OCI-LY3 (cell line): ENCODE measurements around the gene NIF3L1.
"Not testable (repeated sequence)": the region's sequence is repeated elsewhere in the genome, so short reads cannot be mapped to it uniquely, and the experiment has no call there.

ENCODE experiments used
- H2AFZ ChIP-seq: fragments of 200-600, 300-600 bp; shearing (Covaris generic); 2 replicates; pipeline ENCODE4 v1.6.0; 2014; ENCODE audit warnings: antibody characterized with exemption, low read depth, low read length
- H3K27ac ChIP-seq: fragments of 200-600, 300-600 bp; sonication (generic); 2 replicates; pipeline ENCODE4 v1.5.1; 2014; ENCODE audit warnings: mild to moderate bottlenecking, low read length, moderate library complexity, mixed read lengths
- H3K27me3 ChIP-seq: fragments of 200-600, 300-600 bp; sonication (generic); 2 replicates; pipeline ENCODE4 v1.6.1; 2014; ENCODE audit warnings: low read depth, low read length, mixed read lengths
- H3K36me3 ChIP-seq: fragments of 200-600, 300-600 bp; sonication (generic); replicated peaks from 2 replicates; pipeline ENCODE3; 2014; ENCODE audit warnings: low read depth, low read length, mixed read lengths
- H3K4me1 ChIP-seq: fragments of 300-600, 200-600 bp; sonication (generic); 2 replicates; pipeline ENCODE4 v1.6.1; 2014; ENCODE audit warnings: low read length, mixed read lengths
- H3K4me2 ChIP-seq: fragments of 200-600, 300-600 bp; sonication (generic); 2 replicates; pipeline ENCODE4 v1.6.1; 2014; ENCODE audit warnings: low read length, mixed read lengths
- H3K4me3 ChIP-seq: fragments of 300-600, 200-600 bp; sonication (generic); 2 replicates; pipeline ENCODE4 v1.5.1; 2014; ENCODE audit warnings: antibody characterized with exemption, mild to moderate bottlenecking, low read length, moderate library complexity
- H3K79me2 ChIP-seq: fragments of 300-600, 200-600 bp; shearing (Covaris generic); 2 replicates; pipeline ENCODE4 v1.6.1; 2014; ENCODE audit warnings: mild to moderate bottlenecking, low read length, mixed read lengths
- H3K9ac ChIP-seq: fragments of 300-600, 200-600 bp; shearing (Covaris generic); 2 replicates; pipeline ENCODE4 v1.6.0; 2014; ENCODE audit warnings: mild to moderate bottlenecking, low read length, moderate library complexity
- H3K9me3 ChIP-seq: fragments of 200-600, 300-600 bp; shearing (Covaris generic); 2 replicates; pipeline ENCODE4 v1.6.1; 2014; ENCODE audit warnings: low read length, mixed read lengths; ENCODE audit not compliant: insufficient read depth
- H4K20me1 ChIP-seq: fragments of 200-600, 300-600 bp; sonication (generic); 2 replicates; pipeline ENCODE4 v1.6.1; 2016; ENCODE audit warnings: low read length, mixed read lengths; ENCODE audit not compliant: insufficient read depth
- CTCF ChIP-seq: fragments of 200-600, 300-600 bp; sonication (generic); IDR thresholded peaks from 2 replicates; pipeline ENCODE4 v1.5.1; 2014; ENCODE audit warnings: antibody characterized with exemption, low read length, low read depth
- EZH2phosphoT487 ChIP-seq: fragments of 200-600 bp; shearing (Covaris generic); IDR thresholded peaks from 2 replicates; pipeline ENCODE4 v1.6.1; 2018; ENCODE audit warnings: antibody characterized with exemption, mixed run types, low read depth

The NIF3L1 gene

DNA sequence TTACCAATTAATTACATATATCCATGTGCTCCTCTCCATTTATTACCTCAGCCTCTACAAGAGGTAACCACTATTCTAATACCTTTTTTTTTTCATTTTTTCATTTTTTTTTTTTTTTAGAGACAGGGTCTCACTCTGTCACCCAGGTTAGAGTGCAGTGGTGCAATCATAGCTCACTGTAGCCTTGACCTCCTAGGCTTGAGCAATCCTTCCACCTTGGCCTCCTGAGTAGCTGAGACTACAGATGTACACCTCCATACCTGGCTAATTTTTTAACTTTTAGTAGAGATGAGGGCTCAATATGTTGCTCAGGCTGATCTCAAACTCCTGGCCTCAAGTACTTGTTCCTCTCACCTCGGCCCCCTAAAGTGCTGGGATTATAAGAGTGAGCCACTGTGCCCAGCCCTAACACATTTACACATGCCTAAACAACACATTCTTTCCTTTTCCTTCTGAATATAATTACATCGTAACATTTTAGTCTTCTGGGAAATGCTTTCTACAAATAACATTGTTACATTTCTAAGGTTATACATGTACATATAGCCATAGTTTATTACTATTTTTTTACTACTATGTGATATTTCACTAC lies 10.8 kb upstream of the NIF3L1 start:
- H3K36me3 ChIP-seq: peaks cover 36% of the 10 kb centered on the region

GRCh38 chr2:200881715-200882249 lies 7.4 kb upstream of the NIF3L1 start:
- H3K9ac ChIP-seq, H3K4me3 ChIP-seq, H2AFZ ChIP-seq, H3K4me1 ChIP-seq, H4K20me1 ChIP-seq, H3K27me3 ChIP-seq, H3K27ac ChIP-seq, H3K9me3 ChIP-seq, H3K79me2 ChIP-seq, H3K4me2 ChIP-seq: not testable (repeated sequence)
- H3K36me3 ChIP-seq: peaks cover 32% of the 10 kb centered on the region

More for the DNA sequence above, 10.8 kb upstream of the NIF3L1 start:
- Histone ChIP-seq H3K27me3 (no peaks in the 10 kb centered on the region), H2AFZ (no peak overlapping the region), H3K4me1 (no peaks in the 10 kb centered on the region), H3K9me3 (no peaks in the 10 kb centered on the region), H4K20me1 (no peaks in the 10 kb centered on the region), H3K9ac (no peak overlapping the region), H3K4me2 (no peak overlapping the region), H3K27ac (no peak overlapping the region), H3K79me2 (no peaks in the 10 kb centered on the region), H3K4me3 (no peak overlapping the region)
- TF ChIP-seq EZH2phosphoT487 (no peak), CTCF (no peak)

DNA sequence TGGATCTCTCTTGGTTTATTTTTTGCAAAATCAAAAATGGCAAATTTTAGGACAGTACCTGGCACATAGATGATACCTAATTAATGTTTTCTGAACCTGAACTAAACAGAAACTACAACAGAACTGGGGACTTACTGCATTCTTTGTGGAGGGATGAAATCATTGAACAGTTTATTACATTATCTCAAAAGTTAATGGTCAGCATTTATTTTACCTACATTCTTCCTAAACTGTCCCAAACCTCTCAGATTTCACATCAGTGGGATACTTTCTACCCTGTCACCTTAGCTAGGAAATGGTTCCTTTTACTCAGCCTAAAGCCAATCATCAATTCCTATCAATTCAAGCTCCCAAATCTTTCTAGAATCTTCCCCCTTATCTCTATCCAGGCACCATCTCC lies 10.3 kb downstream of the NIF3L1 start:
- Histone ChIP-seq H2AFZ (no peak overlapping the region), H3K9ac (no peak overlapping the region), H3K4me1 (no peaks in the 10 kb centered on the region), H3K27me3 (no peaks in the 10 kb centered on the region), H3K79me2 (no peaks in the 10 kb centered on the region), H3K4me3 (no peak overlapping the region), H3K27ac (no peak overlapping the region), H3K4me2 (no peak overlapping the region), H3K36me3 (peaks cover 75% of the 10 kb centered on the region), H4K20me1 (no peaks in the 10 kb centered on the region), H3K9me3 (no peaks in the 10 kb centered on the region)
- TF ChIP-seq CTCF: no peak
- no peak for TF ChIP-seq EZH2phosphoT487

- Histone ChIP-seq H3K36me3 (peaks cover 63% of the 10 kb centered on the region), H3K27ac (no peak overlapping the region), H3K9me3 (no peaks in the 10 kb centered on the region), H3K4me3 (no peak overlapping the region), H4K20me1 (no peaks in the 10 kb centered on the region), H3K4me1 (no peaks in the 10 kb centered on the region), H3K4me2 (no peak overlapping the region), H3K79me2 (no peaks in the 10 kb centered on the region), H3K27me3 (no peaks in the 10 kb centered on the region), H2AFZ (no peak overlapping the region), H3K9ac (no peak overlapping the region)
- TF ChIP-seq EZH2phosphoT487 (no peak), CTCF (peak; percentile 86)
Measured at GRCh38 chr2:200901459-200902072, 12.4 kb downstream of the NIF3L1 start.
